OCI-LY7 (cell line): ENCODE data around the gene SLC17A2. TPM values are rescaled to one million over a fixed set of nuclear protein-coding genes. Genes with fewer than 3 reads are reported as not detected.

Experiments
- BruUV-seq: library from RNA; stranded (reverse); fragments of 400-500 nt; replicated peaks from 2 replicates; lab custom pipeline; 2021; lab: Mats Ljungman, UMichigan
- CTCF ChIA-PET: fragments of 300-600 bp; sonication (Branson Sonifier 250); formaldehyde crosslinking; loops from one replicate; lab custom pipeline; 2022; ENCODE audit warnings: antibody characterized with exemption; ENCODE audit not compliant: unreplicated experiment; lab: Charles Lee
- POLR2A ChIA-PET: fragments of 300-600 bp; sonication (Branson Sonifier 250); formaldehyde crosslinking; loops from one replicate; lab custom pipeline; 2022; ENCODE audit warnings: antibody characterized with exemption; lab: Charles Lee
- DNase-seq: peaks from one replicate; pipeline ENCODE4 v3.0.0-alpha.2; 2015; ENCODE audit warnings: low spot score
- H2AFZ ChIP-seq: fragments of 200-600 bp; sonication (generic), shearing (Covaris generic); 2 replicates; pipeline ENCODE4 v1.6.1; 2014; ENCODE audit warnings: mild to moderate bottlenecking, antibody characterized with exemption, low read length, moderate library complexity
- H3K27ac ChIP-seq: fragments of 200-600 bp; sonication (generic); 2 replicates; pipeline ENCODE4 v1.5.1; 2014; ENCODE audit warnings: mixed run types, low read depth, mild to moderate bottlenecking, moderate library complexity, low read length, inconsistent platforms; ENCODE audit not compliant: poor library complexity, severe bottlenecking
- H3K36me3 ChIP-seq: fragments of 200-600 bp; sonication (generic); 2 replicates; pipeline ENCODE4 v1.6.1; 2014; ENCODE audit warnings: mild to moderate bottlenecking, antibody characterized with exemption, low read length, moderate library complexity, mixed read lengths; ENCODE audit not compliant: insufficient read depth
- H3K4me1 ChIP-seq: fragments of 200-600 bp; sonication (generic); 2 replicates; pipeline ENCODE4 v1.5.1; 2014; ENCODE audit warnings: mild to moderate bottlenecking, low read length; ENCODE audit not compliant: insufficient read depth, poor library complexity, severe bottlenecking
- H3K4me2 ChIP-seq: fragments of 200-600 bp; sonication (generic); 2 replicates; pipeline ENCODE4 v1.6.1; 2014; ENCODE audit warnings: mild to moderate bottlenecking, low read length
- H3K4me3 ChIP-seq: fragments of 200-600 bp; sonication (generic); 2 replicates; pipeline ENCODE4 v1.5.1; 2014; ENCODE audit warnings: mild to moderate bottlenecking, low read depth, low read length; ENCODE audit not compliant: poor library complexity, severe bottlenecking
- H3K79me2 ChIP-seq: fragments of 200-600 bp; sonication (generic); 2 replicates; pipeline ENCODE4 v1.6.1; 2016; ENCODE audit warnings: low read depth, mild to moderate bottlenecking, low read length, moderate library complexity, mixed read lengths; ENCODE audit not compliant: insufficient read depth
- H3K9me2 ChIP-seq: fragments of 200-600 bp; sonication (generic); 2 replicates; pipeline ENCODE4 v1.6.1; 2016; ENCODE audit warnings: mild to moderate bottlenecking, low read length, mixed read lengths; ENCODE audit not compliant: insufficient read depth
- H3K9me3 ChIP-seq: fragments of 200-600 bp; sonication (generic); 2 replicates; pipeline ENCODE4 v1.6.1; 2014; ENCODE audit warnings: mild to moderate bottlenecking, mixed run types, low read length, mixed read lengths
- H4K20me1 ChIP-seq: fragments of 200-600 bp; sonication (generic); 2 replicates; pipeline ENCODE4 v1.6.1; 2014; ENCODE audit warnings: mild to moderate bottlenecking, antibody characterized with exemption, low read length, moderate library complexity, mixed read lengths; ENCODE audit not compliant: insufficient read depth
- EZH2phosphoT487 ChIP-seq: fragments of 200-600 bp; sonication (generic); IDR thresholded peaks from 2 replicates; pipeline ENCODE4 v1.6.1; 2018; ENCODE audit warnings: low read depth, borderline replicate concordance, mild to moderate bottlenecking, mixed run types, antibody characterized with exemption, low read length, moderate library complexity, mixed read lengths
- intact Hi-C: fragments of 100-400 bp; cut with micrococcal nuclease; formaldehyde crosslinking; loops from one replicate; pipeline ENCODE4 v1.10.0; 2022; ENCODE audit not compliant: unreplicated experiment
- total RNA-seq, 2 experiments: library from RNA; depleted of rRNA in 1 of 2; stranded (reverse); fragments of >200 nt in 1 of 2; shearing (Covaris generic) in 1 of 2; gene quantifications; 2 replicates each; pipeline ENCODE4 v1.2.3, GENCODE V29; 2014 to 2022
- TF ChIP-seq, protein P1 (sequence below): fragments of 200-600 bp; sonication (generic); conservative IDR thresholded peaks from 2 replicates; pipeline ENCODE4 v1.5.1; 2014; ENCODE audit warnings: mild to moderate bottlenecking, antibody characterized with exemption, low read length, moderate library complexity, mixed read lengths

Gene SLC17A2
- total RNA-seq, 2 experiments from 2014 or later: not detected

DNA sequence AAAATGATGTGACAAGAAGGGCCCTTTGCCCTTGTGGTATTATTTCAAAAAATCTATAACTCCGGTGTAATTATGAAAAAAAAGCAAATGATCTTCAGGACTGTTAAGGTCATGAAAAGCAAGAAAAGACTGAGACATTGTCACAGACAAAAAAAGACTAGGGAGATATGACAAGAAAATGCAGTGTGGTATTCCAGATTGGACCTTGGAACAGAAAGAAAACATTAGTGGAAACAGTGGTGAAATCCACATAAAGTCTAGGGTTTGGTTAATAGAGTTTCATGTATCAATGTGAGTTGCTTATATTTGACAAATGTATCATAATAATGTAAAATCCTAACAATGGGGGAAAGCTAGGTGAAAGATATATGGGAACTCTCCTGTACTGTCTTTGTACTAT lies 29.6 kb downstream of the SLC17A2 start:
- intact Hi-C loops: no loop called here
- Histone ChIP-seq H3K27ac (no peak overlapping the region), H3K9me3 (no peaks in the 10 kb centered on the region), H3K79me2 (no peaks in the 10 kb centered on the region), H3K9me2 (no peaks in the 10 kb centered on the region), H3K4me1 (peaks cover 9% of the 10 kb centered on the region), H3K4me2 (no peak overlapping the region), H3K4me3 (no peak overlapping the region), H4K20me1 (no peaks in the 10 kb centered on the region), H3K36me3 (no peaks in the 10 kb centered on the region), H2AFZ (no peak overlapping the region)
- CTCF ChIA-PET: no interaction called here
- no TSS peak for BruUV-seq
- no peak for TF ChIP-seq EZH2phosphoT487
- TF ChIP-seq, protein P1, sequence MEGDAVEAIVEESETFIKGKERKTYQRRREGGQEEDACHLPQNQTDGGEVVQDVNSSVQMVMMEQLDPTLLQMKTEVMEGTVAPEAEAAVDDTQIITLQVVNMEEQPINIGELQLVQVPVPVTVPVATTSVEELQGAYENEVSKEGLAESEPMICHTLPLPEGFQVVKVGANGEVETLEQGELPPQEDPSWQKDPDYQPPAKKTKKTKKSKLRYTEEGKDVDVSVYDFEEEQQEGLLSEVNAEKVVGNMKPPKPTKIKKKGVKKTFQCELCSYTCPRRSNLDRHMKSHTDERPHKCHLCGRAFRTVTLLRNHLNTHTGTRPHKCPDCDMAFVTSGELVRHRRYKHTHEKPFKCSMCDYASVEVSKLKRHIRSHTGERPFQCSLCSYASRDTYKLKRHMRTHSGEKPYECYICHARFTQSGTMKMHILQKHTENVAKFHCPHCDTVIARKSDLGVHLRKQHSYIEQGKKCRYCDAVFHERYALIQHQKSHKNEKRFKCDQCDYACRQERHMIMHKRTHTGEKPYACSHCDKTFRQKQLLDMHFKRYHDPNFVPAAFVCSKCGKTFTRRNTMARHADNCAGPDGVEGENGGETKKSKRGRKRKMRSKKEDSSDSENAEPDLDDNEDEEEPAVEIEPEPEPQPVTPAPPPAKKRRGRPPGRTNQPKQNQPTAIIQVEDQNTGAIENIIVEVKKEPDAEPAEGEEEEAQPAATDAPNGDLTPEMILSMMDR: no peak
- POLR2A ChIA-PET: interaction anchor here (0.6 to 1.2 kb wide), 4 partner anchors 25 to 565 kb away, joined by 3 to 5 read pairs (median 4); a partner anchor contains a TSS
- DNase-seq: no peak

DNA sequence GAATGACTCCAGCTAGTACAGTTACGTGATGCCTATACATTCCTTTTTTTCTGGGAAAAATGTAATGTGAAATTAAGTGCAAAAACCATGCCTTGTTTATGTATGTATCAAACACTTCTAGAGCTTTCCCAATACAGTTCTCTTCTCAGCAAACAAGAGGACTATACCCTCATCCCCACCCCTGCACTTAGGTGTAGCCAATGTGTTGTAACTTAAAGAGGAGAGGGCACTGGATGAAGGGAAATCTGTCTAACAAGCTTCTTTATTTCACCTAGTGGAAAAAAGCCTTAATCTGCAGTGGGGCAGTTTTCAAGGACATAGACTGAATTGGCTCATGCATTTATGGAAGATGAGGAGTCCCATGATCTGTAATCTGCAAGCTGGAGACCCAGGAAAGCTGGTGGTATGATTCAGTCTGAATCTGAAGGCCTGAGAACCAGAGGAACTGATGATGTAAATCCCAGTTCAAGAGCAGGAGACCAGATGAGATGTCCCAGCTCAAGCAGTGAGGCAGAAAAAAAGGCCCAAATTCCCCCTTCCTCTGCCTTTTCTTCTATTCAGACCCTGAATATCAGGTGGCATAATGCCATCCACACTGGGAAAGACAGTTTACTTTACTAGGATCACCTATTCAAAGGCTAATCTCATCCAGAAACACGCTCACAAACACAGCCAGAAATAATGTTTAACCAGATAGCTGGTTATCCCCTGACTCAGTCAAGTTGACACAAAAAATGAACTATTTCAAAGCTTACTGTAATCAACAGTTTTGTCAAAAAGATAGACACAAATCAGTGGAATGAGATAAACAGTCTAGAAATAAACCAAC lies 30.7 kb downstream of the SLC17A2 start:
- Histone ChIP-seq H3K27ac (no peak overlapping the region), H3K9me3 (no peaks in the 10 kb centered on the region), H3K36me3 (no peaks in the 10 kb centered on the region), H4K20me1 (no peaks in the 10 kb centered on the region), H3K9me2 (0 out of 2 replicates have a peak, but pooled peaks cover 5% of the 10 kb centered on the region), H3K4me1 (peaks cover 9% of the 10 kb centered on the region), H2AFZ (no peak overlapping the region), H3K4me2 (no peak overlapping the region), H3K4me3 (no peak overlapping the region), H3K79me2 (no peaks in the 10 kb centered on the region)
- POLR2A ChIA-PET: interaction anchor here (1.0 to 1.2 kb wide), 3 partner anchors 9 to 28 kb away, joined by 3 to 4 read pairs (median 3); no protein-coding TSS in a partner anchor
- intact Hi-C loops: no loop called here
- no peak for DNase-seq
- BruUV-seq: no TSS peak
- CTCF ChIA-PET: interaction anchor here (0.6 kb wide), 1 partner anchor 20 kb away, joined by 3 read pairs; no protein-coding TSS in a partner anchor
- TF ChIP-seq, protein P1: no peak
- no peak for TF ChIP-seq EZH2phosphoT487

DNA sequence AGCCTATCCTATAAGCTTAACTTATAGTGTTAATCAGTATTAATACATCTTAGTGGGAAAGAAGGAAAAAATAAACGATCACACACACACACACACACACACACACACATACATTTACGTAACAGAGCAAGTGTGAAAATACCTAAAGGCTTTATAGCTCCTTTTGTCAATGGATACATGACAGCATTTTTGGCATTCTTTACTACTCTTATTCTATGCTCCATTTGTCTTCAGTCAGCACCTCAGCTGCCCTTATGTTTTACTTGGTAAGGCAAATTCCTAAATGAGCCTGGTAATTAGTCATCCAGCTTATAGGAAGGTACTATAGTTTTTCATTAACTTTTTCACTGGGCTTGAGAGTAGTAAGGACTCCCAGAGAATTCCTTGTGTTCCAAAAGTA lies 31.4 kb downstream of the SLC17A2 start:
- ChIA-PET POLR2A (interaction anchor here (0.5 to 1.0 kb wide), 2 partner anchors 10 to 51 kb away, joined by 3 read pairs; no protein-coding TSS in a partner anchor), CTCF (no interaction called here)
- no TSS peak for BruUV-seq

More for the DNA sequence above, 31.4 kb downstream of the SLC17A2 start:
- DNase-seq: no peak
- peaks cover 9% of the 10 kb centered on the region for H3K4me1 ChIP-seq
- H3K79me2 ChIP-seq: no peaks in the 10 kb centered on the region
- no peak overlapping the region for H3K27ac ChIP-seq
- intact Hi-C loops: no loop called here
- 0 out of 2 replicates have a peak, but pooled peaks cover 6% of the 10 kb centered on the region for H3K9me2 ChIP-seq
- no peak overlapping the region for H3K4me2 ChIP-seq
- TF ChIP-seq, protein P1: no peak
- TF ChIP-seq EZH2phosphoT487: no peak
- no peak overlapping the region for H3K4me3 ChIP-seq
- no peaks in the 10 kb centered on the region for H3K9me3 ChIP-seq
- no peaks in the 10 kb centered on the region for H4K20me1 ChIP-seq
- no peaks in the 10 kb centered on the region for H3K36me3 ChIP-seq
- no peak overlapping the region for H2AFZ ChIP-seq
